Adrenal gland (tissue), 12 donors: ENCODE results near the gene CACNA1F. TPM values are rescaled to one million over a fixed set of nuclear protein-coding genes. Genes with fewer than 3 reads are reported as not detected.

Source experiments
- DNase-seq, 7 donors: peaks; one replicate each; pipeline ENCODE4 v3.0.0-alpha.2; 2019 to 2020
- H3K27ac ChIP-seq, 5 donors: fragments of 200-600 bp; sonication (generic) in 4 of 5; 1 replicate in 3 of 5; 2 replicates in 2 of 5; pipeline versions ENCODE4 v1.5.1 to v1.8.0; 2016 to 2020; ENCODE audit warnings: mild to moderate bottlenecking in 1 of 5
- H3K27me3 ChIP-seq: fragments of 200-600 bp; 2 replicates; pipeline ENCODE4 v1.8.0; 2021
- H3K36me3 ChIP-seq, 2 donors: fragments of 200-600 bp; replicated peaks in 1 of 2; 1 replicate in 1 of 2; 2 replicates in 1 of 2; pipeline versions ENCODE4 v1.5.1 to v1.8.0; 2018 to 2022
- H3K4me1 ChIP-seq, 2 donors: fragments of 200-600 bp; replicated peaks in 1 of 2; 1 replicate in 1 of 2; 2 replicates in 1 of 2; pipeline versions ENCODE4 v1.5.1 to v1.8.0; 2018 to 2021
- H3K4me3 ChIP-seq, 4 donors: fragments of 200-600 bp; sonication (generic) in 3 of 4; one replicate each; pipeline ENCODE4 v1.5.1; 2016 to 2018
- H3K9me3 ChIP-seq, 3 donors: fragments of 200-600 bp; sonication (generic) in 1 of 3; replicated peaks in 1 of 3; 1 replicate in 2 of 3; 2 replicates in 1 of 3; pipeline versions ENCODE4 v1.5.1 to v1.8.0; 2016 to 2021
- CTCF ChIP-seq, 6 experiments: fragments of 450-650 bp in 4 of 6; fragments of 200-600 bp in 2 of 6; sonication (generic) in 1 of 6; IDR thresholded peaks; 1 replicate in 5 of 6; 2 replicates in 1 of 6; pipeline versions ENCODE4 v1.5.1 to v1.8.0; 2016 to 2021; ENCODE audit warnings: antibody characterized with exemption in 6 of 6, mild to moderate bottlenecking in 2 of 6, moderate library complexity in 1 of 6
- POLR2A ChIP-seq, 2 donors: fragments of 450-650 bp; IDR thresholded peaks; one replicate each; pipeline ENCODE4 v1.6.1; 2017; ENCODE audit warnings: antibody characterized with exemption in 2 of 2, mild to moderate bottlenecking in 2 of 2, moderate library complexity in 1 of 2
- WGBS, 4 donors: extraction: QIAGEN DNeasy Blood & Tissue Kit in 2 of 4; methylation state at CpG; one replicate each; pipeline versions ENCODE4 v1.1.5 to v1.1.7; 2013 to 2017; 5-methylcytosine and 5-hydroxymethylcytosine counted together
- intact Hi-C, 2 donors: fragments of 100-400 bp; cut with DNase I; formaldehyde crosslinking; loops; one replicate each; pipeline versions ENCODE4 v1.14.1 to v1.15.0; 2022 to 2023
- polyA plus RNA-seq, 3 donors: library from polyadenylated mRNA; stranded (reverse); fragments of 200-250 nt in 2 of 3; fragments of 350-450 nt in 1 of 3; fragmentation: Illumina TruSeq in 1 of 3; extraction: RNeasy Lipid Tissue Mini Kit (QIAGEN cat#74804) in 1 of 3; gene quantifications; one replicate each; pipeline ENCODE4 v1.2.3, GENCODE V29; 2013 to 2014
- total RNA-seq, 9 donors: library from RNA; depleted of rRNA in 4 of 9; stranded (reverse); fragments of >200 nt in 4 of 9; fragments of 120-200 nt in 1 of 9; fragmentation: NEBNext Ultra II Directional in 1 of 9; extraction: Animal tissue kit (Norgen Biotek cat#: 25700) in 1 of 9; gene quantifications; one replicate each; pipeline versions ENCODE4 v1.1.0 to v1.2.4, GENCODE V29; 2013 to 2023
- donor health status: healthy with polysubstance abuse.
- donor health status: Bipolar disorder and iron deficiency.
- donor health status: DM: yes; HTN: yes; CAD: no.
- donor health status: DM: no; HTN: no; CAD: no.
- donor health status: DM: no; HTN: no; CAD: no.
- donor health status: DM: yes; HTN: yes; CAD: no.

CACNA1F gene
- total and polyA plus RNA-seq, 12 donors, result 0.13 to 0.24 (median 0.17) TPM; not detected in 7

GRCh38 chrX:49250578-49250977 is 17.4 kb upstream of the CACNA1F start:
- TF ChIP-seq POLR2A (IDR thresholded peaks at IDR 0.05), result no peak
- no peak for TF ChIP-seq CTCF (IDR thresholded peaks at IDR 0.05)
- H3K27ac ChIP-seq, result no peak overlapping the region
- DNase-seq, result no peak
- peaks cover 0 to 6% of the 10 kb centered on the region in 2 donors for H3K36me3 ChIP-seq
- intact Hi-C loops, result no loop called here
- no peaks in the 10 kb centered on the region for H3K27me3 ChIP-seq
- no peaks in the 10 kb centered on the region for H3K9me3 ChIP-seq
- H3K4me1 ChIP-seq, result no peaks in the 10 kb centered on the region
- H3K4me3 ChIP-seq, result no peak overlapping the region
- WGBS, 4 donors, result 86 to 94% (median 89%) methylated on average over 9 of the region's 9 CpGs; no CpG with 5 or more reads in 1 of the 4 donors

GRCh38 chrX:49250066-49250465 is 16.9 kb upstream of the CACNA1F start:
- TF ChIP-seq CTCF (IDR thresholded peaks at IDR 0.05), result no peak
- no peak for TF ChIP-seq POLR2A (IDR thresholded peaks at IDR 0.05)
- 87 to 98% (median 92%) methylated on average over 3 to 13 of the region's 13 CpGs for WGBS, 4 donors
- H3K4me3 ChIP-seq, result no peak overlapping the region
- intact Hi-C loops, result no loop called here
- no peaks in the 10 kb centered on the region for H3K27me3 ChIP-seq
- H3K9me3 ChIP-seq, result no peaks in the 10 kb centered on the region
- no peak for DNase-seq
- no peak overlapping the region for H3K27ac ChIP-seq
- no peaks in the 10 kb centered on the region for H3K4me1 ChIP-seq
- H3K36me3 ChIP-seq, result peaks cover 0 to 6% of the 10 kb centered on the region in 2 donors

DNA sequence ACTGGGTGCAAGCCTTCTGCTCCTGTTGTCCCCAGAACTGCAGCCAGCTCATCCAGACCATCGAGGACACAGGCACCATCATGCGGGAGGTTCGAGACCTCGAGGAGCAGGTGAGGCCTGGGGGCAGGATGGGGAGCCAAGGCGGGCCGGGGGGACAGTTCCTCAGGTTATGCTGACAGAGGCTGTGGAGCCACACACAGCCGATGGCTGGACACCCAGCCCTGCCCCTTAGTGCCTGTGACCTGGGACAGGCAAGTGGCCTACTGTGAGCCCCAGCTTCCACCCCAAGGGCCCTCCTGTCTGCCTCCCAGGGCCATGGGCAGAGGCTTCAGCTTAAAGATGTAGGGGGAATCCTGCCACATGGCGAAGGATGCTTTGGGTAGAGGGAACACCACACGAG is 16.5 kb upstream of the CACNA1F start:
- 87 to 94% (median 89%) methylated on average over 3 to 9 of the region's 9 CpGs for WGBS, 4 donors

DNA sequence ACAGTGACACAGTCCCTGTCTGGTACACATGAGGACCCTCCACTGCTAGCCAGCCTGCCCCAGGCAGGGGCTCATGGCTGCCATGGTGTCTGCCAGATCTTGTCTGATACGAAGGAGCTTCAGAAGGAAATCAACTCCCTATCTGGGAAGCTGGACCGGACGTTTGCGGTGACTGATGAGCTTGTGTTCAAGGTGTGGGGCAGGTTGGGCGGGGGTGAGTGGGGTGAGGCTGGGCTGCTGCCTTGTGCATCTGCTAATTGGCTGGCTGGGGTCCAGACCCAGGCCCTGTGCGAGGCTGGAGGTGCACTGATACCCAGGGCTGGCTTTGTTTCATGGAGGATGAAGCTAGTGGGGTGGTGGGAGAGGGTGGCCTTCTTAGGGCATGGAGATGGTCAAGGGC is 15.9 kb upstream of the CACNA1F start:
- intact Hi-C loops, result no loop called here
- H3K4me3 ChIP-seq, result no peak overlapping the region
- H3K27ac ChIP-seq, result no peak overlapping the region
- no peaks in the 10 kb centered on the region for H3K4me1 ChIP-seq
- no peaks in the 10 kb centered on the region for H3K27me3 ChIP-seq
- H3K36me3 ChIP-seq, result peaks cover 0 to 9% of the 10 kb centered on the region in 2 donors
- no peak for DNase-seq
- no peaks in the 10 kb centered on the region for H3K9me3 ChIP-seq
- TF ChIP-seq CTCF (IDR thresholded peaks at IDR 0.05) (no peak), POLR2A (IDR thresholded peaks at IDR 0.05) (no peak)
- 71 to 91% (median 77%) methylated on average over 1 to 6 of the region's 6 CpGs for WGBS, 4 donors

More for the DNA sequence above, 16.5 kb upstream of the CACNA1F start:
- H3K27ac ChIP-seq, result no peak overlapping the region
- H3K27me3 ChIP-seq, result no peaks in the 10 kb centered on the region
- H3K4me1 ChIP-seq, result no peaks in the 10 kb centered on the region
- no peak for DNase-seq
- no peak for TF ChIP-seq POLR2A (IDR thresholded peaks at IDR 0.05)
- no peak for TF ChIP-seq CTCF (IDR thresholded peaks at IDR 0.05)
- H3K36me3 ChIP-seq, result peaks cover 0 to 6% of the 10 kb centered on the region in 2 donors
- no peak overlapping the region for H3K4me3 ChIP-seq
- intact Hi-C loops, result no loop called here
- no peaks in the 10 kb centered on the region for H3K9me3 ChIP-seq
